ENCODE results near the gene GAK.

DNA sequence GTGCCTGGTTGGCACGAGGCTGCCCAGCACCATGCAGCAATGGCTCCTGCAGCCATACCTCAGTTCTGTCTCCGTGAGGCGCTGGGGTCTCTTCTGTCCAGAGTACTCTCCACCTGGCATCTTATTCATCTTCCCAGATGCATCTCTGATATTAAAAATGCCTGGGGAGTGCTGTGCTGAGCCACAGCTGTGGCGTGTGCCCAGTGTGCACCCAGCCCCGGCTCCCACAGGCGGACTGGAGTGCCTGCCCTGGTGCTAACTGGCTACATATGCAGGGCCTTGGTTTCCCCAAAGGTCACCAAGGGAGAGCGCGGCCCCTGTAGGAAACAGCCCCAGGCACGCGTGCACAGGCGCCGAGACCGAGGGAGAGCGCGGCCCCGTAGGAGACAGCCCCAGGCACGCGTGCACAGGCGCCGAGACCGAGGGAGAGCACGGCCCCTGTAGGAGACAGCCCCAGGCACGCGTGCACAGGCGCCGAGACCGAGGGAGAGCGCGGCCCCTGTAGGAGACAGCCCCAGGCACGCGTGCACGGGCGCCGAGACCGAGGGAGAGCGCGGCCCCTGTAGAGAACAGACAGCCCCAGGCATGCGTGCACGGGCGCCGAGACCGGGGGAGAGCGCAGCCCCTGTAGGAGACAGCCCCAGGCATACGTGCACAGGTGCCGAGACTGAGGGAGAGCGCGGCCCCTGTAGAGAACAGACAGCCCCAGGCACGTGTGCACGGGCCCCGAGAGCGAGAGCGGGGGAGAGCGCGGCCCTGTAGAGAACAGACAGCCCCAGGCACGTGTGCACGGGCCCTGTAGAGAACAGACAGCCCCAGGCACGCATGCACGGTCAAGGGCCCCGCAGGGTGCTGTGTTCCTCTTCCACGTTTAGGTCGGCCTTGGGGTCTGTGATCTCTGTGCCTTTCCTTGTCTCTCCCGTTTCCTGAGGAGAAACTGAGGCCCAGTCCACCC, 14.7 kb upstream of the GAK start:
- TF ChIP-seq, protein P1, sequence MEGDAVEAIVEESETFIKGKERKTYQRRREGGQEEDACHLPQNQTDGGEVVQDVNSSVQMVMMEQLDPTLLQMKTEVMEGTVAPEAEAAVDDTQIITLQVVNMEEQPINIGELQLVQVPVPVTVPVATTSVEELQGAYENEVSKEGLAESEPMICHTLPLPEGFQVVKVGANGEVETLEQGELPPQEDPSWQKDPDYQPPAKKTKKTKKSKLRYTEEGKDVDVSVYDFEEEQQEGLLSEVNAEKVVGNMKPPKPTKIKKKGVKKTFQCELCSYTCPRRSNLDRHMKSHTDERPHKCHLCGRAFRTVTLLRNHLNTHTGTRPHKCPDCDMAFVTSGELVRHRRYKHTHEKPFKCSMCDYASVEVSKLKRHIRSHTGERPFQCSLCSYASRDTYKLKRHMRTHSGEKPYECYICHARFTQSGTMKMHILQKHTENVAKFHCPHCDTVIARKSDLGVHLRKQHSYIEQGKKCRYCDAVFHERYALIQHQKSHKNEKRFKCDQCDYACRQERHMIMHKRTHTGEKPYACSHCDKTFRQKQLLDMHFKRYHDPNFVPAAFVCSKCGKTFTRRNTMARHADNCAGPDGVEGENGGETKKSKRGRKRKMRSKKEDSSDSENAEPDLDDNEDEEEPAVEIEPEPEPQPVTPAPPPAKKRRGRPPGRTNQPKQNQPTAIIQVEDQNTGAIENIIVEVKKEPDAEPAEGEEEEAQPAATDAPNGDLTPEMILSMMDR (IDR thresholded peaks at IDR 0.05; ENCODE audit: borderline replicate concordance, extremely low read depth, low read length, poor library complexity, severe bottlenecking), result no peak
- no peak for TF ChIP-seq EZH2 (IDR thresholded peaks at IDR 0.05; ENCODE audit: borderline replicate concordance, low read depth, low read length, severe bottlenecking)
